Measurements from ENCODE around the gene JADE1. TPM values are rescaled to one million over a fixed set of nuclear protein-coding genes. Genes with fewer than 3 reads are reported as not detected.

The JADE1 gene
- polyA plus RNA-seq, 1 donor (not counting 4 experiments of a cell fraction or from before 2014, with no cell fraction given): 2.8 TPM

- DNase-seq (ENCODE audit: low read depth, low spot score) (no peak), FAIRE-seq (no peak)
- no peak overlapping the region for H2AFZ ChIP-seq (ENCODE audit: control insufficient read depth, low read length)
- TF ChIP-seq EZH2 (IDR thresholded peaks at IDR 0.05; ENCODE audit: low read length): no peak
- TF ChIP-seq CTCF (optimal IDR thresholded peaks at IDR 0.05 in 1 of 3, IDR thresholded peaks at IDR 0.05 in 1 of 3, conservative IDR thresholded peaks at IDR 0.05 in 1 of 3; ENCODE audit: extremely low read depth in 1 of 3, insufficient read depth in 2 of 3, low read length in 3 of 3): no peak
- no peaks in the 10 kb centered on the region for H3K27me3 ChIP-seq (ENCODE audit: control insufficient read depth, extremely low read depth, insufficient read depth, low read length)
- no peaks in the 10 kb centered on the region for H4K20me1 ChIP-seq (ENCODE audit: control insufficient read depth, extremely low read depth, insufficient read depth, low read length)
- dilution Hi-C loops (cut with MboI; ENCODE audit: extremely low pct_ligation_motif_present, low sequenced_read_pairs): no loop called here
- H3K4me3 ChIP-seq (ENCODE audit: control insufficient read depth in 2 of 3, extremely low read depth in 1 of 3, insufficient read depth in 2 of 3, low read depth in 1 of 3, low read length in 3 of 3): no peak overlapping the region
- H3K4me1 ChIP-seq (ENCODE audit: control insufficient read depth, extremely low read depth, insufficient read depth, low read length): no peaks in the 10 kb centered on the region
- no peaks in the 10 kb centered on the region for H3K9me3 ChIP-seq (ENCODE audit: control insufficient read depth, low read depth, low read length)
- H3K9me1 ChIP-seq (ENCODE audit: control insufficient read depth, extremely low read depth, insufficient read depth, low read length): no peaks in the 10 kb centered on the region
- H3K36me3 ChIP-seq (ENCODE audit: control insufficient read depth in 2 of 2, extremely low read depth in 1 of 2, insufficient read depth in 2 of 2, low read length in 2 of 2): no peaks in the 10 kb centered on the region
- no peak overlapping the region for H3K27ac ChIP-seq (ENCODE audit: control insufficient read depth, insufficient read depth, low read length)
- H3K4me2 ChIP-seq (ENCODE audit: control insufficient read depth, extremely low read depth, insufficient read depth, low read depth, low read length): no peak overlapping the region
- H3K79me2 ChIP-seq (ENCODE audit: control insufficient read depth, insufficient read depth, low read length): peaks cover under 1% of the 10 kb centered on the region
- H3K9ac ChIP-seq (ENCODE audit: control insufficient read depth, extremely low read depth, insufficient read depth, low read length): no peak overlapping the region
Observed at GRCh38 chr4:128830906-128831503, 21.5 kb downstream of the JADE1 start.

- H3K4me1 ChIP-seq (ENCODE audit: control insufficient read depth, extremely low read depth, insufficient read depth, low read length): no peaks in the 10 kb centered on the region
- H3K4me3 ChIP-seq (ENCODE audit: control insufficient read depth in 2 of 3, extremely low read depth in 1 of 3, insufficient read depth in 2 of 3, low read depth in 1 of 3, low read length in 3 of 3): no peak overlapping the region
- no peaks in the 10 kb centered on the region for H3K9me1 ChIP-seq (ENCODE audit: control insufficient read depth, extremely low read depth, insufficient read depth, low read length)
- H3K79me2 ChIP-seq (ENCODE audit: control insufficient read depth, insufficient read depth, low read length): no peaks in the 10 kb centered on the region
- H2AFZ ChIP-seq (ENCODE audit: control insufficient read depth, low read length): no peak overlapping the region
- no peak overlapping the region for H3K4me2 ChIP-seq (ENCODE audit: control insufficient read depth, extremely low read depth, insufficient read depth, low read depth, low read length)
- no peak for TF ChIP-seq EZH2 (IDR thresholded peaks at IDR 0.05; ENCODE audit: low read length)
- TF ChIP-seq CTCF (optimal IDR thresholded peaks at IDR 0.05 in 1 of 3, IDR thresholded peaks at IDR 0.05 in 1 of 3, conservative IDR thresholded peaks at IDR 0.05 in 1 of 3; ENCODE audit: extremely low read depth in 1 of 3, insufficient read depth in 2 of 3, low read length in 3 of 3): no peak
- H3K9me3 ChIP-seq (ENCODE audit: control insufficient read depth, low read depth, low read length): no peaks in the 10 kb centered on the region
- H4K20me1 ChIP-seq (ENCODE audit: control insufficient read depth, extremely low read depth, insufficient read depth, low read length): no peaks in the 10 kb centered on the region
- no peak for FAIRE-seq
- dilution Hi-C loops (cut with MboI; ENCODE audit: extremely low pct_ligation_motif_present, low sequenced_read_pairs): no loop called here
- H3K36me3 ChIP-seq (ENCODE audit: control insufficient read depth in 2 of 2, extremely low read depth in 1 of 2, insufficient read depth in 2 of 2, low read length in 2 of 2): no peaks in the 10 kb centered on the region
- H3K27me3 ChIP-seq (ENCODE audit: control insufficient read depth, extremely low read depth, insufficient read depth, low read length): no peaks in the 10 kb centered on the region
- H3K9ac ChIP-seq (ENCODE audit: control insufficient read depth, extremely low read depth, insufficient read depth, low read length): no peak overlapping the region
- H3K27ac ChIP-seq (ENCODE audit: control insufficient read depth, insufficient read depth, low read length): no peak overlapping the region
- no peak for DNase-seq (ENCODE audit: low read depth, low spot score)
Observed at GRCh38 chr4:128831531-128832242, 22.2 kb downstream of the JADE1 start.

Measured in keratinocyte (primary cell).